Glutamatergic neuron (in vitro differentiated cells): ENCODE results near the gene SDHB. TPM values are rescaled to one million over a fixed set of nuclear protein-coding genes. Genes with fewer than 3 reads are reported as not detected.

Experiments
- DNase-seq: peaks from one replicate; pipeline ENCODE4 v3.0.0; 2022
- H3K27ac Mint-ChIP-seq: one replicate; pipeline ENCODE4 v1.8.0; 2020; ENCODE audit warnings: mild to moderate bottlenecking, mixed read lengths, inconsistent platforms; ENCODE audit not compliant: unreplicated experiment
- H3K27me3 Mint-ChIP-seq: one replicate; pipeline ENCODE4 v1.8.0; 2020; ENCODE audit warnings: mild to moderate bottlenecking, moderate library complexity, mixed read lengths, inconsistent platforms; ENCODE audit not compliant: unreplicated experiment
- H3K36me3 Mint-ChIP-seq: one replicate; pipeline ENCODE4 v1.8.0; 2020; ENCODE audit warnings: mild to moderate bottlenecking, mixed read lengths, inconsistent platforms; ENCODE audit not compliant: unreplicated experiment
- H3K4me1 Mint-ChIP-seq: one replicate; pipeline ENCODE4 v1.8.0; 2020; ENCODE audit warnings: mild to moderate bottlenecking, low read depth, mixed read lengths, inconsistent platforms; ENCODE audit not compliant: unreplicated experiment
- H3K4me3 Mint-ChIP-seq: one replicate; pipeline ENCODE4 v1.8.0; 2020; ENCODE audit warnings: mild to moderate bottlenecking, mixed read lengths, inconsistent platforms; ENCODE audit not compliant: unreplicated experiment
- H3K9me3 Mint-ChIP-seq: one replicate; pipeline ENCODE4 v1.8.0; 2020; ENCODE audit warnings: mild to moderate bottlenecking, moderate library complexity, mixed read lengths, inconsistent platforms; ENCODE audit not compliant: unreplicated experiment
- total RNA-seq: library from RNA; stranded (reverse); fragmentation: NEBNext Ultra II Directional; extraction: Animal tissue kit (Norgen Biotek cat#: 25700); gene quantifications from one replicate; pipeline ENCODE4 v1.2.1, GENCODE V29; 2021; ENCODE audit not compliant: unreplicated experiment
- TF ChIP-seq, protein P1 (sequence below): fragments of 200-600 bp; sonication (generic); IDR thresholded peaks from one replicate; pipeline ENCODE4 v1.5.0; 2021; ENCODE audit not compliant: partially characterized antibody, unreplicated experiment

SDHB gene
- total RNA-seq, 1 donor from 2014 or later, result 58.9 TPM

DNA sequence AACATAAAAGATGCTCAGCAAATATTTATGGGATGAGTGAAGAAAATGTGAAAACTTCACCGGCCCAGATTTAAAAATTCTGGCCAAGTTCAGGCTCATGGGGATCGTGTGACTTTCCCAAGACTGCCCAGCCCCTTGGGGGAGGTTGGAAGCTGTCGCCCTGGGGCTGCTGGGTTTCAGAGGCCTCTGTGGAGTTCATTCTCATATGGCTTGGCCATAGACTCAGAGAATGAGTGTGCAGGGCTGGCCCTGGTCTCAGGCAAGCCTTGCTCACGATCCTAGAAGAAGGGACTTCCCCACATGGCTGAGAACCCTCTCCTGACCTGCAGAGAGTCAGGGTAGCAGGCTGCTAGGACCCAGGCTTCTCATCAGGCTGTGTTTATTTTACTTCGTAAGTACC, 40.8 kb upstream of the SDHB start:
- TF ChIP-seq, protein P1, sequence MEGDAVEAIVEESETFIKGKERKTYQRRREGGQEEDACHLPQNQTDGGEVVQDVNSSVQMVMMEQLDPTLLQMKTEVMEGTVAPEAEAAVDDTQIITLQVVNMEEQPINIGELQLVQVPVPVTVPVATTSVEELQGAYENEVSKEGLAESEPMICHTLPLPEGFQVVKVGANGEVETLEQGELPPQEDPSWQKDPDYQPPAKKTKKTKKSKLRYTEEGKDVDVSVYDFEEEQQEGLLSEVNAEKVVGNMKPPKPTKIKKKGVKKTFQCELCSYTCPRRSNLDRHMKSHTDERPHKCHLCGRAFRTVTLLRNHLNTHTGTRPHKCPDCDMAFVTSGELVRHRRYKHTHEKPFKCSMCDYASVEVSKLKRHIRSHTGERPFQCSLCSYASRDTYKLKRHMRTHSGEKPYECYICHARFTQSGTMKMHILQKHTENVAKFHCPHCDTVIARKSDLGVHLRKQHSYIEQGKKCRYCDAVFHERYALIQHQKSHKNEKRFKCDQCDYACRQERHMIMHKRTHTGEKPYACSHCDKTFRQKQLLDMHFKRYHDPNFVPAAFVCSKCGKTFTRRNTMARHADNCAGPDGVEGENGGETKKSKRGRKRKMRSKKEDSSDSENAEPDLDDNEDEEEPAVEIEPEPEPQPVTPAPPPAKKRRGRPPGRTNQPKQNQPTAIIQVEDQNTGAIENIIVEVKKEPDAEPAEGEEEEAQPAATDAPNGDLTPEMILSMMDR, result no peak
- peaks cover 6% of the 10 kb centered on the region for H3K4me1 Mint-ChIP-seq
- no peak overlapping the region for H3K27ac Mint-ChIP-seq
- H3K4me3 Mint-ChIP-seq, result no peak overlapping the region
- peaks cover 3% of the 10 kb centered on the region for H3K9me3 Mint-ChIP-seq
- DNase-seq, result no peak
- peaks cover 12% of the 10 kb centered on the region for H3K36me3 Mint-ChIP-seq
- peaks cover 7% of the 10 kb centered on the region for H3K27me3 Mint-ChIP-seq

DNA sequence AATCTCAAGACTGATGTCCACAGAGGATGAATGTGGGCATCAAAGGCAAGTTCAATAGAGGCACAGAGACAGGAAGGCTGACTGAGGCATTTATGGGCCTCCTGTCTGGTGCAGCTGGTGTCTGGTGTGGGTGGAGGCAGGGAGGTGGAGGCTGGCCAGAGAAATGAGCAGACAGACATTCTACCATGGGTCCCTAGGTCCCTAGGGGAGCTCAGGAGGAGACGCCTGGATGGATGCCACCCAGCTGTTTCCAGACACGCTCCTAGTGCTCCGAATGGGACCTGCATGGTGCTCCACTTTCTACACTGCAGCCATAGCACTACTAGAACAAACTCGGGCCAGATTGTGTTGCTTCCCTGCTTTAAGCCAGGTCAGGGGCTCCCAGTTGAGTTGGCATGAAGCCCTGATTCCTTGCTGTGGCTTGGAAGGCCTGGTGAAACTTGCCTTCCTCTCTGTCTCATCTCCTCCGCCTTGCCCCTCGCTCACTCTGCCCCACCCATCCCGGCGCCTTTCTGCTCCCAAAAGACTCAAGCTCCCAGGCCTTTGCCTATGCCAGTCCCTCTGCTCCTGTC, 40.1 kb upstream of the SDHB start:
- H3K27ac Mint-ChIP-seq, result no peak overlapping the region
- H3K9me3 Mint-ChIP-seq, result peaks cover 3% of the 10 kb centered on the region

DNA sequence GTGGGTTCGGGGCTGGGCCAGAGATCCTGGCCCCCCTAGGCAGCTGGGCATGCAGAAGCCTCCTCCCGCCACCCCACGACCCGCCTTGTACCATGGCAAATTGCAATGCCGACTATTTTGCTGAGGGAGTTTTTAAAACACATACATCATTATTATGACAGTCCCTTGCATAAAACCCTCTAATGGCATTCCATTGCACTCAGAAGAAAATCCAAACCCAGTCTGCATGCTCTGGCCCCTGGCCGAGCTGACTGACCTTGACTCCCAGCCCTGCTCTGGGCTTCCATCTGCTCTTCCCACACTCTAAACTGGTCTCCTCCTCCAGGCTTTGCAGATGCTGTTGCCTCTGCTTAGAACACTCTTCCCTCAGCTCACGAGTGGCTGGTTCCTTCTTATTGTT, 37.4 kb upstream of the SDHB start:
- DNase-seq, result no peak
- Mint-ChIP-seq H3K4me3 (no peak overlapping the region), H3K4me1 (no peaks in the 10 kb centered on the region), H3K36me3 (peaks cover 12% of the 10 kb centered on the region), H3K27ac (no peak overlapping the region), H3K9me3 (peaks cover 3% of the 10 kb centered on the region), H3K27me3 (peaks cover 10% of the 10 kb centered on the region)
- TF ChIP-seq, protein P1, result no peak

More for the DNA sequence above, 40.1 kb upstream of the SDHB start:
- no peak overlapping the region for H3K4me3 Mint-ChIP-seq
- no peak for DNase-seq
- peaks cover 2% of the 10 kb centered on the region for H3K4me1 Mint-ChIP-seq
- H3K36me3 Mint-ChIP-seq, result peaks cover 12% of the 10 kb centered on the region
- peaks cover 7% of the 10 kb centered on the region for H3K27me3 Mint-ChIP-seq
- TF ChIP-seq, protein P1, result no peak

DNA sequence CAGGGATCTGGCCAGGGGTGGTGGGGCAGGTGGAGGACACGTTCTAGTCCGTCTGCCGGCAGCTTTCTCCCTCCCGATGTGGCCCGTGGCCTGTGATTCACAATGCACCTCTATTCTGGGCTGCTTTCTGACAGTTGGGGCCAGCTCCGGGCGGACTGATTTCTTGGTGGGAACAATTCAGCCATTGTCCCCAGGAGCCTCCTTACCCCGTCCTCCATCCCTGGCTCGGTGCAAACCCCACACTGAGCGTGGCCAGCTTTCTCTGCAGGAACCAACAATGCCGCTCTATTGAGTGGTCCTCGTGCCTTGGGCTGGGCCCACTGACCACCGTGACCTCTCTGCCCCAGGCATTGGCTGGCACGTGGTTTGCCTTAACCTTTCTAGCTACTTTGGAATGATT, 35.7 kb upstream of the SDHB start:
- H3K27ac Mint-ChIP-seq, result no peak overlapping the region
- H3K27me3 Mint-ChIP-seq, result peaks cover 10% of the 10 kb centered on the region
- peaks cover 1% of the 10 kb centered on the region for H3K9me3 Mint-ChIP-seq
- TF ChIP-seq, protein P1, result no peak
- no peak for DNase-seq
- H3K36me3 Mint-ChIP-seq, result peaks cover 12% of the 10 kb centered on the region
- no peak overlapping the region for H3K4me3 Mint-ChIP-seq
- no peaks in the 10 kb centered on the region for H3K4me1 Mint-ChIP-seq

DNA sequence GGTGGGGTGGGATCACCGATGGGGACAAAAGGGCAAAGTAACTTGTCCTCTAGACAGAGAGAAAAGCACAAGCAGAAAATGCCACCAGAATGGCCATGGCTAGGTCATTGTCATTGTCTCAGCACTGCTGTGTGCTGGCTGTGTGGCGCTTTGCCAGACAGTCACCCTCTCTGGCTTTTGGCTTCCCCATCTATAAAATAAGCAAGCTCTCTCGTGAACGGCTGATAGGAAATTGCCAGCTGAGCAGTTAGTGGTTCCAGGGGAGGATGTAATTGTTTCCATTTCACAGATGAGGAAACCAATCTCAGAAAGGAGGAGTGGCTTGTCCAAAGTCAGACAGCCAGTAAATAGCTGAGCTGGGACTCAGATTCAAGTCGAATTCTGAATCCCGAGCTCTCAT, 32.9 kb upstream of the SDHB start:
- no peak overlapping the region for H3K4me3 Mint-ChIP-seq
- H3K4me1 Mint-ChIP-seq, result no peaks in the 10 kb centered on the region
- TF ChIP-seq, protein P1, result no peak
- H3K9me3 Mint-ChIP-seq, result peaks cover 1% of the 10 kb centered on the region
- no peak for DNase-seq
- H3K27me3 Mint-ChIP-seq, result peaks cover 7% of the 10 kb centered on the region
- H3K27ac Mint-ChIP-seq, result no peak overlapping the region
- peaks cover 12% of the 10 kb centered on the region for H3K36me3 Mint-ChIP-seq
